Upper lobe of left lung (tissue), 6 donors: ENCODE measurements around the gene LRBA. TPM values are rescaled to one million over a fixed set of nuclear protein-coding genes. Genes with fewer than 3 reads are reported as not detected.

Experiments used
- ATAC-seq, 2 donors: fragments of 200-7000 bp; cut with Tn5 transposase; one replicate each; pipeline ENCODE4 v1.9.1; 2022; ENCODE audit warnings: mild to moderate bottlenecking in 2 of 2, moderate library complexity in 2 of 2; ENCODE audit not compliant: low FRiP score in 2 of 2
- DNase-seq, 2 donors: peaks; one replicate each; pipeline ENCODE4 v3.0.0-alpha.2; 2019 to 2020
- H3K27ac ChIP-seq, 4 donors: fragments of 200-600 bp; sonication (generic); one replicate each; pipeline ENCODE4 v1.5.1; 2016 to 2019
- H3K27me3 ChIP-seq, 4 donors: fragments of 200-600 bp; sonication (generic); one replicate each; pipeline ENCODE4 v1.5.1; 2017 to 2019
- H3K36me3 ChIP-seq, 4 donors: fragments of 200-600 bp; sonication (generic); one replicate each; pipeline ENCODE4 v1.5.1; 2016 to 2019
- H3K4me1 ChIP-seq, 4 donors: fragments of 200-600 bp; sonication (generic); one replicate each; pipeline ENCODE4 v1.5.1; 2018 to 2019
- H3K4me3 ChIP-seq, 4 donors: fragments of 200-600 bp; sonication (generic); one replicate each; pipeline ENCODE4 v1.5.1; 2017 to 2019; ENCODE audit warnings: mild to moderate bottlenecking in 2 of 4, moderate library complexity in 1 of 4
- H3K9me3 ChIP-seq, 4 donors: fragments of 200-600 bp; sonication (generic); one replicate each; pipeline ENCODE4 v1.5.1; 2018 to 2019
- EP300 ChIP-seq, 4 donors: sonication (generic); formaldehyde crosslinking; IDR thresholded peaks; one replicate each; pipeline ENCODE4 v1.5.1; 2017; ENCODE audit warnings: antibody characterized with exemption in 4 of 4, control low read depth in 2 of 4
- POLR2A ChIP-seq, 4 donors: fragments of 450-650 bp; IDR thresholded peaks; one replicate each; pipeline ENCODE4 v1.5.1; 2016 to 2017; ENCODE audit warnings: antibody characterized with exemption in 4 of 4, mild to moderate bottlenecking in 2 of 4
- POLR2AphosphoS5 ChIP-seq, 2 donors: sonication (generic); formaldehyde crosslinking; IDR thresholded peaks; one replicate each; pipeline ENCODE4 v1.5.1; 2017; ENCODE audit warnings: antibody characterized with exemption in 2 of 2
- whole genome bisulfite sequencing, 2 donors: methylation state at CpG; one replicate each; pipeline ENCODE4 v1.1.5; 2017 to 2018; 5-methylcytosine and 5-hydroxymethylcytosine counted together
- total RNA-seq, 6 donors: library from RNA; depleted of rRNA in 4 of 6; stranded (reverse); fragments of >200 nt in 4 of 6; gene quantifications; one replicate each; pipeline versions ENCODE4 v1.1.0 to v1.2.1, GENCODE V29; 2016 to 2021
- TF ChIP-seq, protein P1 (sequence below), 6 experiments: fragments of 450-650 bp in 4 of 6; fragments of 200-600 bp in 2 of 6; sonication (generic) in 2 of 6; IDR thresholded peaks; one replicate each; pipeline ENCODE4 v1.5.1; 2016 to 2019; ENCODE audit warnings: antibody characterized with exemption in 6 of 6
- donor health status: DM: no; HTN: no; CAD: no; lungs with moderate emphysema.
- donor health status: DM: no; HTN: yes; CAD: no; lungs with severe emphysema.

The LRBA gene
- total RNA-seq, 6 donors from 2014 or later: 34.7 to 139 (median 56.4) TPM

DNA sequence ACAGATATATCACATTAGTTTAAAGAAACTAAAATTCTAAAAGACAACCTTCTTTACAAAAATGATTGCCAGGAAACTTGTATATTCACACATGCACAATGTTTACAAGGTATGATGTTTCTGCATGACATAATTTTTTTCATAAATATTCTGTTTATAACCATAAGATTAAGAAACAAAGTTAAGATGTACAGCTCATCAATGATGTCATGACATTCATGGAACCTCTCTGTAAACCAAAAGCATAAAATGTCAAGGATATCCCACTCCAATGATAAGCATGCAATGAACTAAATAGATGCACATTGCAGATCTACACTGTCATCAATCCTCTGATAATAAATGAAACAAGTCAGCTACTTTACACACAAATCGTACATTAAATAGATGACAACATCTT lies 297.1 kb downstream of the LRBA start:
- Histone ChIP-seq H3K9me3 (no peaks in the 10 kb centered on the region), H3K4me1 (peaks cover 0 to 6% (median 5%) of the 10 kb centered on the region in 4 donors), H3K4me3 (no peak overlapping the region), H3K27me3 (no peaks in the 10 kb centered on the region), H3K27ac (no peak overlapping the region), H3K36me3 (no peaks in the 10 kb centered on the region)
- no peak for TF ChIP-seq POLR2AphosphoS5 (IDR thresholded peaks at IDR 0.05)
- no peak for TF ChIP-seq EP300 (IDR thresholded peaks at IDR 0.05)
- TF ChIP-seq POLR2A (IDR thresholded peaks at IDR 0.05): no peak
- TF ChIP-seq, protein P1, sequence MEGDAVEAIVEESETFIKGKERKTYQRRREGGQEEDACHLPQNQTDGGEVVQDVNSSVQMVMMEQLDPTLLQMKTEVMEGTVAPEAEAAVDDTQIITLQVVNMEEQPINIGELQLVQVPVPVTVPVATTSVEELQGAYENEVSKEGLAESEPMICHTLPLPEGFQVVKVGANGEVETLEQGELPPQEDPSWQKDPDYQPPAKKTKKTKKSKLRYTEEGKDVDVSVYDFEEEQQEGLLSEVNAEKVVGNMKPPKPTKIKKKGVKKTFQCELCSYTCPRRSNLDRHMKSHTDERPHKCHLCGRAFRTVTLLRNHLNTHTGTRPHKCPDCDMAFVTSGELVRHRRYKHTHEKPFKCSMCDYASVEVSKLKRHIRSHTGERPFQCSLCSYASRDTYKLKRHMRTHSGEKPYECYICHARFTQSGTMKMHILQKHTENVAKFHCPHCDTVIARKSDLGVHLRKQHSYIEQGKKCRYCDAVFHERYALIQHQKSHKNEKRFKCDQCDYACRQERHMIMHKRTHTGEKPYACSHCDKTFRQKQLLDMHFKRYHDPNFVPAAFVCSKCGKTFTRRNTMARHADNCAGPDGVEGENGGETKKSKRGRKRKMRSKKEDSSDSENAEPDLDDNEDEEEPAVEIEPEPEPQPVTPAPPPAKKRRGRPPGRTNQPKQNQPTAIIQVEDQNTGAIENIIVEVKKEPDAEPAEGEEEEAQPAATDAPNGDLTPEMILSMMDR (IDR thresholded peaks at IDR 0.05): no peak
- WGBS, 2 donors: 91 to 100% methylated on average over 1 of the region's 1 CpG
- ATAC-seq: no peak
- DNase-seq: no peak

DNA sequence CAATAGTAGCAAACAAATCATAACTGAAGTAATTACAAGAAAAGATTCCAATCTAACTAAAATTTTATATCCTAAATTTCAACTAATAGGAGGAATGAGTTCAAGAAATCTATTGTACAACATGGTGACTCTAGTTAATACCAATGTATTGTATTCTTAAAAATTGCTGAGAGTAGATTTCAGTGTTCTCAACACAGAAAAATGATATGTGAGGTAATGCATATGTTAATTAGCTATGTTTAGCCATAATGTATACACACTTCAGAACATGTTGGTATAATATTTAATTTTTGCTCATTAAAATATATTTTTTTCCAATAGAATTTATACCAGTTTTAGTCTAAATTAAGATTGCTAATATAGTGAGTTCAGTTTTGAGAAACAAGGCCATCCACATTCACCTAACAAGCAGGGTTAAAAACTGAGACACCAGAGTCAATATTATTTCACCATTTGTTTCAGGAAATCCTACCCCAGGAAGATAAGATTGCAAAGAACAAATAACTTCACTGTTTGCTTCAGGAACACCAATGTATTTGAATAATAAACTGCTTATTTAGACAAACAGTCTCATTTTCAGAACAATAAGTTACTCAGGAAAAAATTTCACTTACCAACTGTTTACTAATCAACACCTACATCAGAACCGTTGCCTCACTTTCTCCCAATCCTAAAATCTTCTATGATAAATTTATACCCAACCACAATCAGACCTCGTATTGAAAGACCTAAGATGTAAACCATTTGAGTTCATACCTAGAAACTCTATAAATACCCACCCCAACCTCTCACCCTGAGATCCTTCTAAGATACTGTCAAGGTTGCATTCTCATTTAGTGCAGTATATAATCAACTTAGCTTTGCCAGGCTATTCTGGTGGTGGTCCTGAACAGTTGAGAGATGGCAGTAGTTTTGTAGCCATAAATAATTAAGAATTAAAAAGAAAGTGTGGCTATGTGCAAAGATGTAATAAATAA lies 300.3 kb downstream of the LRBA start:
- no peaks in the 10 kb centered on the region for H3K9me3 ChIP-seq
- no peaks in the 10 kb centered on the region for H3K36me3 ChIP-seq
- DNase-seq: no peak
- WGBS, 2 donors: 78 to 86% methylated on average over 2 of the region's 2 CpGs
- TF ChIP-seq POLR2AphosphoS5 (IDR thresholded peaks at IDR 0.05) (no peak), POLR2A (IDR thresholded peaks at IDR 0.05) (no peak), EP300 (IDR thresholded peaks at IDR 0.05) (no peak)
- TF ChIP-seq, protein P1 (IDR thresholded peaks at IDR 0.05): no peak
- no peak for ATAC-seq
- no peak overlapping the region for H3K27ac ChIP-seq
- no peaks in the 10 kb centered on the region for H3K4me1 ChIP-seq
- no peaks in the 10 kb centered on the region for H3K27me3 ChIP-seq
- no peak overlapping the region for H3K4me3 ChIP-seq

DNA sequence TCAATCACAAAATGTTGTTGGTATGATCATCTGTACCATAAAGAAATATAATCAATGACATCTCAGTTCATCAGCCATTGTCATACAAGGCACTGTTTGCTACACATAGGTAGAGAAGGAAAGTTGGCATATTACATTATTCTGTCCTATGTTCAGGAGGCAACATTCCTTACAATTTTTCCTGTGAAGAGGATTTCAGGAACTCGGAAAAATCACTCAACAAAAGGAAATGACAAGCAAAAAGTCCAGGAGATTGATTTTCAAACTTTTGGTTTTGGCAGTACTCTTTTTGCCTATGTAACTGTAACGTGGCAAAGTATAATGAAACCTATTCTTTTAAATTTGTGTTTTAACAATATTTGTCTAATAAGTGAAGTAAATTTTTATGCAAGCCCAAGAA lies 301.8 kb downstream of the LRBA start:
- H3K36me3 ChIP-seq: no peaks in the 10 kb centered on the region
- TF ChIP-seq POLR2A (IDR thresholded peaks at IDR 0.05): no peak
- no peak for TF ChIP-seq POLR2AphosphoS5 (IDR thresholded peaks at IDR 0.05)
- TF ChIP-seq, protein P1 (IDR thresholded peaks at IDR 0.05): no peak
- TF ChIP-seq EP300 (IDR thresholded peaks at IDR 0.05): no peak
- H3K4me1 ChIP-seq: no peaks in the 10 kb centered on the region
- DNase-seq (no peak), ATAC-seq (no peak)
- no peak overlapping the region for H3K4me3 ChIP-seq
- H3K27ac ChIP-seq: no peak overlapping the region
- H3K27me3 ChIP-seq: no peaks in the 10 kb centered on the region
- 86 to 89% methylated on average over 2 of the region's 2 CpGs for WGBS, 2 donors
- H3K9me3 ChIP-seq: no peaks in the 10 kb centered on the region

DNA sequence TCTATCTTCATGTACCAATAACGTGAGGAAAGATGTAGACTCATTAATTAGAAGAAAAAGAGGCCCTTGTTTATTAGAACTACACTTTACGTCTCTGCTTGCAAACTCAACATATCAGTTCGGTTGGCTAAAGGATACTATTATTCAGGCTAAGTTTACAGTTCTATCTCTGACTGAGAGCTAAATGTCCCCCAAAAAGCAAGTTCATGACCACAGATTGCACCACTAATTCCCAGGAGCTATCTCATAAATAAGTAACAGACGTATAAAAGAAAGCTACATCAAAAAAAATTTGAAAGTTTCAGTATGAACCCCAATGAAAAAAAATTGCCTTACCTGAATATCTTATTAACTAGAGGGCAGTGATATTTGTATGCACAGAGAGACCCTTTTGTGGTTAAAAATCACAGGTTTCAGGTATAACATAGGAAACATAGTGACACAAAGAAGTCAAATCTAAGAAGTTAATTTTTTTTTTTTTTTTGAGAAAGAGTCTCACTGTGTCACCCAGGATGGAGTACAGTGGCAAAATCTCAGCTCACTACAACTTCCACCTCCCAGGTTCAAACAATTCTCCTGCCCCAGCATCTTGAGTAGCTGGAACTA lies 304.2 kb downstream of the LRBA start:
- 89 to 90% methylated on average over 4 of the region's 4 CpGs for WGBS, 2 donors
- Histone ChIP-seq H3K27ac (no peak overlapping the region), H3K27me3 (no peaks in the 10 kb centered on the region), H3K4me3 (no peak overlapping the region), H3K36me3 (no peaks in the 10 kb centered on the region), H3K9me3 (no peaks in the 10 kb centered on the region), H3K4me1 (no peaks in the 10 kb centered on the region)
- DNase-seq: no peak
- no peak for ATAC-seq
- TF ChIP-seq POLR2A (IDR thresholded peaks at IDR 0.05) (no peak), POLR2AphosphoS5 (IDR thresholded peaks at IDR 0.05) (no peak), EP300 (IDR thresholded peaks at IDR 0.05) (no peak)
- TF ChIP-seq, protein P1 (IDR thresholded peaks at IDR 0.05): no peak
